SH-SY5Y (cell line): ENCODE data around the gene MAST2.

Experiments used
- GATA2 ChIP-seq: IDR thresholded peaks from 2 replicates; pipeline ENCODE4 v1.6.1; 2011; ENCODE audit warnings: mild to moderate bottlenecking, low read depth, low read length
- GATA3 ChIP-seq: IDR thresholded peaks from 2 replicates; pipeline ENCODE4 v1.6.1; 2011; ENCODE audit warnings: low read depth, mild to moderate bottlenecking, low read length, moderate library complexity

GRCh38 chr1:45815667-45816458 lies 12.5 kb downstream of the MAST2 start:
- no peak for TF ChIP-seq GATA3
- TF ChIP-seq GATA2, result no peak
